Transverse colon (tissue), 3 donors: ENCODE data around the gene LBX1.

Source experiments
- CTCF ChIP-seq, 5 experiments: fragments of 200-600 bp in 3 of 5; fragments of 450-650 bp in 2 of 5; sonication (generic) in 3 of 5; IDR thresholded peaks; 1 replicate in 2 of 5; 2 replicates in 3 of 5; pipeline ENCODE4 v1.5.1; 2016 to 2017; ENCODE audit warnings: antibody characterized with exemption in 5 of 5, inconsistent platforms in 3 of 5, mild to moderate bottlenecking in 2 of 5, moderate library complexity in 1 of 5
- EP300 ChIP-seq: sonication (generic); formaldehyde crosslinking; IDR thresholded peaks from one replicate; pipeline ENCODE4 v1.6.1; 2017; ENCODE audit warnings: antibody characterized with exemption, low read depth

- TF ChIP-seq CTCF (IDR thresholded peaks at IDR 0.05), result no peak
- TF ChIP-seq EP300, result no peak
Observed at GRCh38 chr10:101223274-101224059, 5.8 kb downstream of the LBX1 start.
